Placental epithelial cell (primary cell): ENCODE results near the gene SRP54. TPM values are rescaled to one million over a fixed set of nuclear protein-coding genes. Genes with fewer than 3 reads are reported as not detected.

Source experiments
- total RNA-seq: library from RNA; depleted of rRNA; stranded (reverse); fragments of >200 nt; gene quantifications from 2 replicates; pipeline ENCODE4 v1.2.3, GENCODE V29; 2012

SRP54 gene
- 71.1 and 73.9 TPM in 2 replicates for total RNA-seq

GRCh38 chr14:34982421-34983147, at the start of gene SRP54:
Gene SRP54 (plus strand): TSS chr14:34982992. CDS start chr14:34996710, 13,718 bp downstream.

DNA sequence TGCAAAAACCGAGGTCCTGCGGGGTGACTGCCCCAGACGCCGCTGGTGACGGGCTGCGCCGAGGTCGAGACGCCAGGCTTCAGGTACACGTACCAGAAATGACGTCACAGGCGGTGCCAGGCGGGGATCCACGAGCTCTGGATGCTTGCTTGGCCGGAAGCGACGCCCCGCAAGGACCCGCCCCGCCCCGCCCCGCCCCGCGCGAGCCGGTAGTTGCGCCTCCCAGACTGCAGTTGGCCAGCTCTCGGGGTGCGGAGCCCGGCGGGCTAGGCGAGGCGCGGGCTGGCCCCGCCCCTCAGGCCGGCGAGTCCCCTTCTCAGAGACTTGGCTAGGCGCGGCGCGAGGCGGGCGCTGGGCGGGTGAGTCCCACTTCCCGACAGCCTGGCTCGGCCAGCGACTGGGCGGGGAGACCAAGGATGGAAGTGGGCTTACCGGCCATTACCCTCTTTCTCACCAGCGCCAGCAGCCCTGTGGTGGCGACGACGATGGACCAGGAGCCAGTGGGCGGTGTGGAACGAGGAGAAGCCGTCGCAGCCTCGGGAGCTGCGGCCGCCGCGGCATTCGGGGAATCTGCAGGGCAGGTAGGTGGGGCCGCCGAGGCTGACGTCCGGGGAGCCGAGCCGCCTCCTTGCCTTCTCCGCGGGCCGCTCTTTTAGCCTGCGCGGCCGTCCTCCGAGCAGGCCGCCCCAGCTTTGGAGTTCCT, 63.4 kb downstream of the SRP54 start, which contains the start of gene FAM177A1:
Gene FAM177A1 (plus strand): TSS at position 225 of the 703 bp plus-strand sequence. CDS start 192 bp downstream, at position 417.

Other genes starting within 250 kb of the SRP54 start
- 14.3 and 34.2 TPM in 2 replicates for gene BAZ1A, start 107.6 kb upstream of the SRP54 start, total RNA-seq
- 33.3 and 45.9 TPM in 2 replicates for gene FAM177A1, start 63.3 kb downstream of the SRP54 start, total RNA-seq
- gene PPP2R3C, start 139.0 kb downstream of the SRP54 start, total RNA-seq: 9.9 and 11.4 TPM in 2 replicates
- gene PRORP, start 139.6 kb downstream of the SRP54 start, total RNA-seq: 25.1 and 52.2 TPM in 2 replicates